HG03565 (cell line): ENCODE data around the gene CHAC1.

Source experiments
- ATAC-seq: cut with Tn5 transposase; IDR thresholded peaks from one replicate; pipeline ENCODE4 v1.9.1; 2021; ENCODE audit warnings: mild to moderate bottlenecking, moderate library complexity; ENCODE audit not compliant: unreplicated experiment

CHAC1 gene

DNA sequence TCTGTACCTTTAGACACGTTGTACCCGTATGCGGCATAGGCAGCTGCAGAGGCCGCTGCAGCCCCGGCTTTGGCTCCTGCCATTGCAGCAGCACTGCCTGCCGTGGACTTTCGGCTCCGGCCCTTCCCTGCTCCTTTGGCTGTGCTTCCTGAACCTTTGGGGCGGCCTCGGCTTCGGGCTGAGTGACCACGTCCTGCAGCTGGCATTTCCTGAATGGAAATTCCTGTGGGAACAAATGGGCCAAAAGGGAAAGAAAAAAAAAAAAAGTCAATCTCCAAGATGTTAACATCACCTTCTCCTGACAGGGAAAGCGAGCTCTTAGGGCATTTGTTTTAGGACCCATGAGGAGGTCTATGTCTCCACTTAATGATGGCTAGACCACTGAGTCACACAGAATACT lies 29.6 kb downstream of the CHAC1 start:
- ATAC-seq = no peak

DNA sequence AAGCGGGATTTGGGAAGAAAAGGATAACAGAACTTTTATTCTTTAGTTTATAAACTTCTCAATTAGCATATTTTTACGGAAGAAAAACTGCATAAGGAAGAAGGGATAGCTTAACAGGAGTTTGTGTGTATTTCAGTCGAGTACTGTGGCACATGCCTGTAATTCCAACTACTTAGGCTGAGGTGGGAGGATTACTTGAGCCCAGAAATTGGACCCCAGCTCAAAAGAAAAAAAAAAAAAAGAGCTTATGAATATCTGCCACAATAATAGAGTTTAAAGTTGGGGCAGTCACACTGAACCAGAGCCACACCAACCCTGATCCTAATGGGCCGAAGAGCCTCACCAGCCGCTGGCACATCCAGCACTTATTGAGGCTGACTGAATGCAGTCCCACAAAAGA lies 31.1 kb downstream of the CHAC1 start:
- no peak for ATAC-seq

DNA sequence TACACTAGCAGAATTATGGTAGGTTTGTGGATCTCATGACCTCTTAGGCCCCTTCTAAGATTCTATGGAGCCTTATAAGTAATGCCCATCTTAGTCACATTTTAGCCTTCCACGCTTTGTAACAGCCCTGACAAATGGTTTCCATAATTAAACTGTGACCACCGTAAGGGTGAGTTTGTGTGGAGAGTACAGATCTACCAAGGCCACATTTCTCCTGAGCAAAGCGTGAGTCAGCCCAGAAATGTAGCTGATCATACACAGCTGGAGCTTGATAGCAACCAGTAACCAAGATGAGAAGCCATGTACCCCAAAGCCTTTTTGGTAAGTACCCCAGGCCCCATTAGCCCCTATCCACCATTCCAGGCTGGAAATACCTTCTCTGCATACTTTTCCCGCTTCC lies 31.7 kb downstream of the CHAC1 start:
- no peak for ATAC-seq

DNA sequence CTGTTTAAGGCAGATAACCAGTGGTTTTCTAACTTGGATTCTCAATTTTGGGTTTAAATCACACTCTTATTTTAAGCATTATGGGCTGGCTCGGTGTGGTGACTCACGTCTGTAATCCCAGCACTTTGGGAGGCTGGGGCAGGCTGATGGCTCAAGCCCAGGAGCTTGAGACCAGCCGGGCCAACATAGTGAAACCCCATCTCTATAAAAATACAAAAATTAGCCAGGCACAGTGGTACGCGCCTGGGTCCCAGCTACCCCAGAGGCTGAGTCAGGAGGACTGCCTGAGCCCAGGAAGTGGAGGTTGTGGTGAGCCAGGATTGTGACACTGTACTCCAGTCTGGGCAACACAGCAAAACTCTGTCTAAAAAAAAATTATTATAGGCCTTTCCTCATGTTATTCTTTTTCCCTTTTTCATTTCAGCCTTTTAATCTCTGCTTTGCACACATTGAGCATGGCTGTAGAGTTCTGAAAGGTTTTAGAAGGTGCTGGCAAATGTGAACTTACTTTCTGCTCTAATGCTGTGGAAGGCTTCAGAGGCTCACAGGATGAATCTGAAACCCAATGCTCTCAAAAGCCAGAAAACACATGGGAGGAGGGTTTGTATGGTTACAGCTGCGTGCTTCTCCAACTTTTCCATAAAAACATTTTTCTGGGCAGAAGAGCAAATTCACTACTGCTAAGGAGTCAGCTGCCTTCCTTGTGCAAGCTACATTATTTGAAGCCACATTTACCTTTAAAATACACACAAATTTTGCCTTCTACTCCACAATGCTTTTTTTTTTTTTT lies 32.5 kb downstream of the CHAC1 start:
- ATAC-seq = no peak

DNA sequence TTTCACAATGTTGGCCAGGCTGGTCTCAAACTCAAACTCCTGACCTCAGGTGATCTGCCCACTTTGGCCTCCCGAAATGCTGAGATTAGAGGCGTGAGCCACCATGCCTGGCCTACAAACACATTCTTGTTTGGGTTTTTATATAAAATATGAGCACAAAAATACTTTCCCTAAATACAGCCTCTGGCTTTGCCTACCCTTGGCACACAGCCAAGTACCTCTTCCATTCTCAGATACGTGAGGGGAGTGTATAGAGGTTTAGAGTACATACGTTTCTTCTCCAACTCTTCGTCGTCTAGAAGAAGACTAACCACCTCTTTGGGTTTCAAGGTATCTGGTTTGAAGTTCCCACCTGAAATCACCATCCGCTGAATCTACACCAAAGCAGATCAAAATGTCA lies 33.5 kb downstream of the CHAC1 start:
- no peak for ATAC-seq

DNA sequence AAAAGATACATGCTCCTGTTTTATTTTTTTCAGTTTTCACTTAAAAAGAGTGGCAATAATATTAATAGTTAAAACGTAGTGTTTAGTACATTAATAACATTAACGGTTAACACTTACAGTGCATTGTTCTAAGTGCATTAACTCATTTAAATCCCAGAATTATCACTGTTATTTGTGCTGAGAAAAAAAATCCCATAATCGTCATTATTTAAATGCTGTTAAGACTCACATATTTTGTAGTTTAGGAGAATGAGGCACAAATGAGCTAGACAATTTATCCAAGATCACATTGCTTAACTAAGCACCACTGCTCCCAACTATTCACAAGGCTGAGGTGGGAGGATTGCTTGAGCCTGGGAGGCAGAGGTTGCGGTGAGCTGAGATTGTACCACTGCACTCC lies 34.9 kb downstream of the CHAC1 start:
- no peak for ATAC-seq

DNA sequence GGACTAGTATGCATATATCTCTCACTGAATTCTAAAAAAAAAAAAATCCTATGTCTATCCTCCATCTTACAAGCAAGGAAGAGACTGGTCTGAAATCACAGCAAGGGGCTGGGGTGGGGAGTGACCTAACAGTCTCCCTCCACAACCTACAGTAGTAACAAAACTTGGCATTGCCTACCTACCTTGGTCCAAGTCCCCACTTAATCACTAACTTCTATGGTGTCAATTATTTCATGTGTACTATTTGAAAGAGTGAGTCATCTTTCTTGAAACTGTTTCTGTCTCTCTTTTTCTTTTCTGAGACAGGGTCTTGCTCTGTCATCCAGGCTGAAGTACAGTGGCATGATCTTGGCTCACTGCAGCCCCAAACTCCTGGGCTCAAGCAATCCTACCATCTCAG lies 36.8 kb downstream of the CHAC1 start:
- ATAC-seq = no peak

DNA sequence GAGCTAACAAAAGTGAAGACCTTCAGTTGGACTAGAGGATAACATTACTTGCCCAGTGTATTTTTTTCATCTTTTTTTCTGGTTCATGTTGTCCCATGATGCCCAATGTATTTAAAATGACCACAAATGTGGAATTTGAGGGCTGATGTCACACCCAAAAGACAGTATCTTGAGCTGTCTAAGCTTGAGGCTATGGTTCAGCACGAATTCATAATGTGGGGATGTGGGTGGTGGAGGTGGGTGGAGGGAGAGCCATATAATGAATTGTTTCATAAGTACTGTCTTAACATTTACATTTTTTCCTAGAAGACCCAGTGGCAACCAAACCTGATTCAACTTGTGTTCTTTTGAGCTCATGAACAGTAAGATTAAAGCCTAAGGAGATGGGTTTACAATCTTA lies 37.5 kb downstream of the CHAC1 start:
- ATAC-seq = no peak

DNA sequence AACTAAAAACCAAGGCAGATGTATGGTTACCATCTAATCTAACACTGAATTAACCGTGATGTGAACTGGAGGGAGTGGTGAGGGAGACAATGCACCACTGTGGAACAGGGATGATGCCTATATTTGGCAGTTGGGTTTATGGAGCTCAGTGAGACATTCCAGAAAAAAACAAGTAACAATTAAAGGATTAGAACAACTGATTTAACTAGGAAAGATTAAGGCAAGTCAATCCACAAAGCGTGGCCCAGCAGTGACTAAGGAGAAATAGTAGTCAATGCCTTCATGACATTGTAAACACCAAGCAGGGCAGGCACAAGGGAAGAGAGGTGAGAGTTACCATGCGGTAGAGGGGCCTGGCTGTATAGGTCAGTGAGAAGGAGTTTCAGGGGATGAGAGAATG lies 38.1 kb downstream of the CHAC1 start:
- ATAC-seq = no peak

DNA sequence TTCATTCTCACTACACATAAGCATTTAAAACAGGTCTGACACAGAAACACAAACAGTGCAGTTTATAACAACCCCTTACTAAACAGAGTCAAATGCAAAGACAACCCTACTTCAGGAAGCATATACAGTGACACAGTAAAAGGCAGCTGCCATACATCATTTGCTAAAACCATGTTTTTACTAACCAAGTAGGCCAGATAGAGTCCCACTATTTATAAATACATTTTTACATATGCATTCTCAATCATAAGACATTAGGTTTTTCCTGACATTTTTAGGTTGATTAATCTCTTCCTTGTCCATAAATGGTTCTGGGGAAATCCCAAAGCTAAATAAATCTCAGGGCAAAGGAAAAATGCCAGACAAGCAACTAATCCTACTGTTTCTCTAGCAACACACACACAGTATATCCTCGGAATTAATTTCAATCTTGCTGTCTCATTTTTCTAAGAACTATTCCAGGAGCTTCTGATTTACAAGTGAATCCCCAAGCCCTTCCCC lies 39.0 kb downstream of the CHAC1 start:
- ATAC-seq = no peak

DNA sequence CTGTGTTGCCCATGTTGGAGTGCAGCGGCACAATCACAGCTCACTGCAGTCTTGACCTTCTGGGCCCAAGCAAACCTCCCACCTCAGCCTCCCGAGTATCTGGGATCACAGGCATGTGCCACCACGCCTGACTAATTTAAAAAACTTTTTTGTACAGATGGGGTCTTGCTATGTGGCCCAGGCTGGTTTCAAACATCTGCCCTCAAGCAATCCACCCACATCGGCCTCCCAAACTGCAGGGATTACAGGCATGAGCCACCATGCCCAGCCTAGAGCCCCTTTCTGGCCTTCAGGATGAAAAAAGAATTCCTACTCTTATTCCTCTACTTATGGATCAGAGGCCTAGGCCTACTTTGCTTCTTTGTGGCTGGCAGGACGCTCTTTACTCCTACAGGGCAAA lies 39.6 kb downstream of the CHAC1 start:
- no peak for ATAC-seq

DNA sequence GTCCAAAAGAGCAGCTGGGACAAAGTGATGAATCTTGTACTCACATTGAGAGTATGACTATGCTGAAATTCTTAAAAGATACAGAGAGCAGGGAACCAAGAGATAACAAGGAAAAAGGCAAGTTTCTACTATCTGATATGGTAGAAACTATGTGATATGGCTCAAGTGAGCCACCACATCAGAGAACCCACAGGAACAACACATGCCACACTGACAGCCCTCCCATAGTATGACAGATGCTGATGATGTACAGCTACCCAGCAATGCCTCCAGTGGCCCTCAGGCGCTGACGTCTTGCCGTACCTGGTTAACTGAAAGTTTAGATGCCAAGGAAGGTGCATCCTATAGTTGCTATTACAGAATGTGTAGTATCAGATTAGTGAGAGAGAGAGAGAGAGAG lies 42.4 kb downstream of the CHAC1 start:
- ATAC-seq = no peak

DNA sequence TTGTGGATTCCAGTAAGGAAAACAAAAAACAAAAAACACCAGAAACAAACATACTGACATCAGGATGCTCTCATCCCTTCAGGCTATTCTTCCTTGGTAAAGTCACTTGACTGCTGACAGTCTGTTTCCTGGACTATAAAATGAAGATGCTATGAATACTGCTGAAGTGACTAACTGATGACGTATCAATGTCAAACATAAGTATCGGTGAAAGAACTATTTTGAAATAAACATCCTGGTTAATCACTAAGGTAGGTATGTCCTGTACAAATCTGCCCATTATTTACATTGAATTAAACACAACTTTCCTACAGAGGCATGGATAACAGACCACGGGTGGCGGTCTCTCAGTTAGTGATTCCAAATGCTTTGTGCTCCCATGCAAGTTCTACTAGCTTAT lies 45.9 kb downstream of the CHAC1 start:
- no peak for ATAC-seq

DNA sequence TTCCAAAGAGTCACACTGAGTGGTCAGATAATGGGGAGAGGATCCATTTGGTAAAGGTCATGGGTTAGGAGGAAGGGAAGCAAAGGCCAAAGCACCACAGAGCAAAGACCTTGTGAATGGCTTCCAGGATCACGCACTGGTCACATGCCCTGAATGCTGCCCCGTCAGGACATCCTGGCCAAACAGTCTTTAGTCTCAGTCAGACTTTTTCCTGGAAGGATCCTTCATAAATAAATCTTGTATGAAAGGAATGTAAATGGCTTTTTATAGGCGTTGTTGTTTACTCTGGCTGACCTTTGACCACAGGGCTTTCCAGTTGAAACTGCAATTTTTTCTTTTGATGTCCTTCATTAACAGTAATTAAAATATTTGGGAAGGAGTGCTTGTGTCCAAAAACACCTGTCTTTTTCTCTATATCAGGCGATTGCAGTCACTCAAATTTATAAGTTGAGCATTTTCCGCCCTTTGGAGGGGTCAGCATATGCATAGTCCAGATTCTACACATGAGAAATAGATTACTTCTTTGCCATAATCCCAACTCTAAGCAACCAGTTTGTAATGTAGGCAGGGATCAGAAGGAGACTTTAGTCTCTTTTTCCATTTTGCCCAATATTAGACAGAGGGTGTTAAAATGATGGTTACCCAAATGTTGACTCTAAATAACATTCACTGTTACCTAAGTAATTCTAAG lies 48.4 kb downstream of the CHAC1 start:
- ATAC-seq = no peak

DNA sequence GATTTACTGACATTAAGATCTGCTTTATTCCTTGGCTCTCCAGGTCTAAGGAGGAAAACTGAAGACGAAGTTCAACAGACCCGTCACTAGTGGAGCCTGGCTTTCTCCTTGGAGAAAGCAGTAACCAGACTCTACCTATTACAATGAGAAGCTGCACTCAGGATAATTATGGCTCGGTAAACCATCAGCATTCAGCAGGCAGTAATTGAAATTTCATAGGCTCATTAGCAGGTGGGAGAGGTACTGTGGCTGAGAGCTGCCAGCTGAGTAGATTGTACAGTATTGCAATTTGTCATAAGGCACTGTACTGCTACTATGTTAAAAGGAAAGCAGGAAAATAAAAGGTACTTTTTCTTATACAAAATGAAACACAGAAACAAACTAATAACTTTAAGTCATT lies 51.2 kb downstream of the CHAC1 start:
- no peak for ATAC-seq
